HG03457 (cell line): ENCODE results near the gene REM1.
"Not testable (repeated sequence)": the region's sequence is repeated elsewhere in the genome, so short reads cannot be mapped to it uniquely, and the experiment has no call there.

Experiments
- ATAC-seq: cut with Tn5 transposase; IDR thresholded peaks from one replicate; pipeline ENCODE4 v1.9.1; 2021; ENCODE audit warnings: moderate number of reproducible peaks; ENCODE audit not compliant: unreplicated experiment

Gene REM1

GRCh38 chr20:31521267-31521666, 46.2 kb downstream of the REM1 start:
- not testable (repeated sequence) for ATAC-seq

- no peak for ATAC-seq
Measured at GRCh38 chr20:31522731-31523130, 47.6 kb downstream of the REM1 start.

GRCh38 chr20:31523361-31524283, 48.5 kb downstream of the REM1 start:
- ATAC-seq = no peak

- no peak for ATAC-seq
Measured at GRCh38 chr20:31527266-31527665, 52.2 kb downstream of the REM1 start.
